Kasumi-1 (cell line): Measurements from ENCODE around the gene SLC22A16.
"Not testable (repeated sequence)": the region's sequence is repeated elsewhere in the genome, so short reads cannot be mapped to it uniquely, and the experiment has no call there.

Experiments used
- DNase-seq, 2 experiments: peaks; one replicate each; lab custom pipeline; 2025; lab: John Stamatoyannopoulos, UW

The SLC22A16 gene

GRCh38 chr6:110488606-110489190 lies 12.3 kb upstream of the SLC22A16 start:
- DNase-seq, result no peak

- not testable (repeated sequence) for DNase-seq
Measured at GRCh38 chr6:110487968-110488381, 11.6 kb upstream of the SLC22A16 start.

- no peak for DNase-seq
Measured at GRCh38 chr6:110486756-110487155, 10.3 kb upstream of the SLC22A16 start.

GRCh38 chr6:110485491-110485890 lies 9.1 kb upstream of the SLC22A16 start:
- DNase-seq, result peak; percentile 79 to 81

GRCh38 chr6:110484321-110484720 lies 7.9 kb upstream of the SLC22A16 start:
- DNase-seq, result peak; percentile 70 to 74

GRCh38 chr6:110482774-110483400 lies 6.5 kb upstream of the SLC22A16 start:
- DNase-seq, result no peak

GRCh38 chr6:110481081-110481480 lies 4.7 kb upstream of the SLC22A16 start:
- DNase-seq, result no peak

GRCh38 chr6:110475066-110475653 lies 1.3 kb downstream of the SLC22A16 start:
- peak; percentile 99 for DNase-seq

GRCh38 chr6:110474500-110474899 lies 1.9 kb downstream of the SLC22A16 start:
- DNase-seq, result no peak

GRCh38 chr6:110472739-110473138 lies 3.7 kb downstream of the SLC22A16 start:
- DNase-seq, result no peak

GRCh38 chr6:110471726-110472365 lies 4.6 kb downstream of the SLC22A16 start:
- no peak for DNase-seq

GRCh38 chr6:110468731-110469130 lies 7.7 kb downstream of the SLC22A16 start:
- DNase-seq, result no peak

- DNase-seq, result no peak
Measured at GRCh38 chr6:110467566-110468140, 8.8 kb downstream of the SLC22A16 start.

GRCh38 chr6:110462884-110463481 lies 13.4 kb downstream of the SLC22A16 start:
- DNase-seq, result no peak

GRCh38 chr6:110461376-110461775 lies 15.0 kb downstream of the SLC22A16 start:
- no peak for DNase-seq

- DNase-seq, result no peak
Measured at GRCh38 chr6:110459137-110459536, 17.3 kb downstream of the SLC22A16 start.

GRCh38 chr6:110458476-110458875 lies 17.9 kb downstream of the SLC22A16 start:
- DNase-seq, result no peak

- DNase-seq, result peak; percentile 39 to 41
Measured at GRCh38 chr6:110457567-110458175, 18.7 kb downstream of the SLC22A16 start.

GRCh38 chr6:110456694-110457093 lies 19.7 kb downstream of the SLC22A16 start:
- DNase-seq, result no peak

GRCh38 chr6:110449541-110449895 lies 26.9 kb downstream of the SLC22A16 start:
- DNase-seq, result no peak

- DNase-seq, result peak; percentile 80 to 92
Measured at GRCh38 chr6:110448846-110449540, 27.4 kb downstream of the SLC22A16 start.
